ENCODE results near the gene MOGAT2. TPM values are rescaled to one million over a fixed set of nuclear protein-coding genes. Genes with fewer than 3 reads are reported as not detected.

Gene MOGAT2
- total RNA-seq, 1 donor from 2014 or later: not detected

DNA sequence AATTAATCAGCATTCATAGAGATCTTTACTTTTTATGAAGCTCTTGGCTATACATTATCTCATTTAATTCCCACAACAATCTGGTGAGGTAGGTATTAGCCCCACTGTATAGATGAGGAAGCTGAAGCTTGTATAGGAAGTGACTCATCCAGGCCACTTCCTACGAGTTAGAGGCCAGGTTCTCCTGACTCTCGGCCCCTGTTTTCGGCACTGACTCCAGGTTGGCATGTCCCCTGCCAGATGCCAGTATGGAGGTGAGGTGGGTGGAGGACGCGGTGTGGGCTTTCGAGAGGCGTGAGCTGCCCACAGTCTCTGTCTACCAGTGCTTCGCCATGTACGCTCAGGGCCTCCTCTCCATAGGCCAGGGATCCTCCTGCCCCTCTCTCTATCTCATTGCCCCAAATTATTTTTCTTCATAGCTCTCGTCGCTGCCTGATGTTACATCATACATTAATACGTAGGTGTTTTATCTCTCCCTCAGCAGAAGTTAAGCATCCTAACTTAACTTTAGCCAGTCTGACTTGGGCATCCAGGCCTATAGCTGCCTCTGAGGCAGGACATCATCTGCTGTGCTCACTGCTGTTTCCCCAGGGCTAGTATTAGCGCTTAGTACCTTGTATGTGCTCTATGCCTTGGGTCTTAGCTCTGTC lies 59.9 kb downstream of the MOGAT2 start:
- Histone ChIP-seq H3K36me3 (no peaks in the 10 kb centered on the region), H3K9ac (no peak overlapping the region), H3K27ac (no peak overlapping the region), H2AFZ (replicated peaks) (no peak overlapping the region), H3K4me1 (peaks cover 10% of the 10 kb centered on the region), H4K20me1 (ENCODE audit: low read depth) (no peaks in the 10 kb centered on the region), H3K4me3 (no peak overlapping the region), H3F3A (ENCODE audit: low read depth) (no peaks in the 10 kb centered on the region), H3K4me2 (no peak overlapping the region), H3K27me3 (no peaks in the 10 kb centered on the region), H3K9me3 (ENCODE audit: low read depth) (no peaks in the 10 kb centered on the region), H3K79me2 (ENCODE audit: low read depth) (no peaks in the 10 kb centered on the region)
- no peak for DNase-seq (ENCODE audit: low spot score)
- TF ChIP-seq EZH2phosphoT487 (IDR thresholded peaks at IDR 0.05) (no peak), EZH2 (IDR thresholded peaks at IDR 0.05) (no peak)
- TF ChIP-seq, protein P1, sequence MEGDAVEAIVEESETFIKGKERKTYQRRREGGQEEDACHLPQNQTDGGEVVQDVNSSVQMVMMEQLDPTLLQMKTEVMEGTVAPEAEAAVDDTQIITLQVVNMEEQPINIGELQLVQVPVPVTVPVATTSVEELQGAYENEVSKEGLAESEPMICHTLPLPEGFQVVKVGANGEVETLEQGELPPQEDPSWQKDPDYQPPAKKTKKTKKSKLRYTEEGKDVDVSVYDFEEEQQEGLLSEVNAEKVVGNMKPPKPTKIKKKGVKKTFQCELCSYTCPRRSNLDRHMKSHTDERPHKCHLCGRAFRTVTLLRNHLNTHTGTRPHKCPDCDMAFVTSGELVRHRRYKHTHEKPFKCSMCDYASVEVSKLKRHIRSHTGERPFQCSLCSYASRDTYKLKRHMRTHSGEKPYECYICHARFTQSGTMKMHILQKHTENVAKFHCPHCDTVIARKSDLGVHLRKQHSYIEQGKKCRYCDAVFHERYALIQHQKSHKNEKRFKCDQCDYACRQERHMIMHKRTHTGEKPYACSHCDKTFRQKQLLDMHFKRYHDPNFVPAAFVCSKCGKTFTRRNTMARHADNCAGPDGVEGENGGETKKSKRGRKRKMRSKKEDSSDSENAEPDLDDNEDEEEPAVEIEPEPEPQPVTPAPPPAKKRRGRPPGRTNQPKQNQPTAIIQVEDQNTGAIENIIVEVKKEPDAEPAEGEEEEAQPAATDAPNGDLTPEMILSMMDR (IDR thresholded peaks at IDR 0.05): no peak
- peaks cover 2% of the 10 kb centered on the region for H3K27me3 Mint-ChIP-seq (ENCODE audit: insufficient read depth, low read depth)
- no peak overlapping the region for H3K27ac Mint-ChIP-seq
- no peak overlapping the region for H3K4me3 Mint-ChIP-seq
- no peaks in the 10 kb centered on the region for H3K9me3 Mint-ChIP-seq
- no peaks in the 10 kb centered on the region for H3K36me3 Mint-ChIP-seq
- H3K4me1 Mint-ChIP-seq: peaks cover 14% of the 10 kb centered on the region

DNA sequence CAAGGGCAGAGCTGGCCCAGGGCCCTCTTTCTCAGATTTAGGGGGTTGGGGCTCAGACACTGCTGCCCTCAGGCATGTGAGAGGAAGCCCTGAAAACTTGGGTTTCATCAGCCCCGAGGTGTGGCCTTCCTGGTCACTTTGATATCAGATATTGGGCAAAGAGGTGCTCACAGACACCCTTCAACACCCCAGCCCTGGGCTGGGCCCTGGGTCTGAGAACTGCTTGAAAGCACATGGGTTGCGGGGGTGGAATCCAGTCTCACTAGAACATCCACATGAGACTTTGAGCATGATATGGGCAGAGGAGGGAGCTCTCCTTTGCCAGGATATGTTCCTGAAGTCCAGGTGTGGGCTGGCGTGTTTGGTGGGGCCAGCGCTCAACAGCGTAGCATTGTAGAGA lies 61.3 kb downstream of the MOGAT2 start:
- Histone ChIP-seq H3K9ac (no peak overlapping the region), H3K4me2 (no peak overlapping the region), H3K36me3 (no peaks in the 10 kb centered on the region), H3K27ac (no peak overlapping the region), H3F3A (ENCODE audit: low read depth) (no peaks in the 10 kb centered on the region), H3K27me3 (no peaks in the 10 kb centered on the region), H2AFZ (replicated peaks) (no peak overlapping the region), H3K79me2 (ENCODE audit: low read depth) (no peaks in the 10 kb centered on the region), H3K4me3 (no peak overlapping the region), H4K20me1 (ENCODE audit: low read depth) (no peaks in the 10 kb centered on the region), H3K9me3 (ENCODE audit: low read depth) (no peaks in the 10 kb centered on the region), H3K4me1 (peaks cover 10% of the 10 kb centered on the region)
- Mint-ChIP-seq H3K4me1 (peaks cover 10% of the 10 kb centered on the region), H3K27me3 (ENCODE audit: insufficient read depth, low read depth) (peaks cover 3% of the 10 kb centered on the region), H3K9me3 (no peaks in the 10 kb centered on the region), H3K36me3 (no peaks in the 10 kb centered on the region), H3K4me3 (no peak overlapping the region), H3K27ac (no peak overlapping the region)
- no peak for DNase-seq (ENCODE audit: low spot score)
- TF ChIP-seq, protein P1 (IDR thresholded peaks at IDR 0.05): no peak
- TF ChIP-seq EZH2phosphoT487 (IDR thresholded peaks at IDR 0.05) (no peak), EZH2 (IDR thresholded peaks at IDR 0.05) (no peak)

DNA sequence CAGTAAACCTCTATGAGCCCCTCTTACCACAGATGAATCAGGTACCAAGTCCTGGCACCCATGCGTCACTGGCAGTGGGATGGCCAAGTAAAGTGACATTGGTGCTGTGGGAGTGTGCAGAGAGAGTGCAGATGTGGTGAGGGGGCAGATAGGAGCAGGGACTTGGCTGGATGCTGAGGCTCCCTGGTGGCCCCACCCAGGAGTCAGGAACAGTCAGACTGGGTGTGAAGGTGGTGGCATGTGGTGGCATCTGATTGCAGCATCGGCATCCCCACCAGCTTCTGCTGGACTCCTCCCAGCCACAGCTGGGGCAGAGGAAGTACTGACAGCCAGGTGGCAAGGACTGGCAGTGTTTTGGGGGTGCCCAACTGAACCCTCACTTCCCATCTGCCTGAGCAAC lies 62.3 kb downstream of the MOGAT2 start:
- H3F3A ChIP-seq (ENCODE audit: low read depth): no peaks in the 10 kb centered on the region
- H3K4me1 ChIP-seq: peaks cover 6% of the 10 kb centered on the region
- Mint-ChIP-seq H3K9me3 (no peaks in the 10 kb centered on the region), H3K27me3 (ENCODE audit: insufficient read depth, low read depth) (peaks cover 4% of the 10 kb centered on the region), H3K4me1 (peaks cover 1% of the 10 kb centered on the region), H3K27ac (no peak overlapping the region), H3K4me3 (no peak overlapping the region), H3K36me3 (no peaks in the 10 kb centered on the region)
- no peaks in the 10 kb centered on the region for H3K36me3 ChIP-seq
- no peaks in the 10 kb centered on the region for H3K9me3 ChIP-seq (ENCODE audit: low read depth)
- no peak for DNase-seq (ENCODE audit: low spot score)
- no peaks in the 10 kb centered on the region for H3K79me2 ChIP-seq (ENCODE audit: low read depth)
- H3K27ac ChIP-seq: no peak overlapping the region
- no peak overlapping the region for H3K9ac ChIP-seq
- no peak overlapping the region for H3K4me3 ChIP-seq
- no peak overlapping the region for H2AFZ ChIP-seq (replicated peaks)
- TF ChIP-seq, protein P1 (IDR thresholded peaks at IDR 0.05): no peak
- TF ChIP-seq EZH2phosphoT487 (IDR thresholded peaks at IDR 0.05) (no peak), EZH2 (IDR thresholded peaks at IDR 0.05) (no peak)
- no peaks in the 10 kb centered on the region for H3K27me3 ChIP-seq
- H3K4me2 ChIP-seq: no peak overlapping the region
- H4K20me1 ChIP-seq (ENCODE audit: low read depth): no peaks in the 10 kb centered on the region
